ENCODE results near the gene KRTAP10-1. TPM values are rescaled to one million over a fixed set of nuclear protein-coding genes. Genes with fewer than 3 reads are reported as not detected.

The KRTAP10-1 gene
- total RNA-seq, 2 experiments from 2014 or later, result 0.13 TPM; not detected in 1

DNA sequence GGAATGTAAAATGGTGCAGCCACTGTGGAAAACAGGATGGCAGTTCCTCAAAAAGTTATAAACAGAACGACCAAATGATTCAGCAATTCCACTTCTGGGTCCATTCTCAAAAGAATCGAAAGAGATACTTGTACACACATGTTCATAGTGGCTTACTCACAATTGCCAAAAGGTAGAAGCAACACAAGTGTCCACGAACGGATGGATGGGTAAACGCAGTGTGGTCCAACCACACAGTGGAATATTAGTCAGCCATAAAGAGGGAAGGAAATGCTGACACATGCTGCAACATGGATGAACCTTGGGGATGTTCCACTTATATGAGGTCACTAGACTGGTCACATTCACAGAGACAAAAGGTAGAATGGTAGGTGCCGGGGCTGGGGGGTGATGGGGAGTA, 5.3 kb downstream of the KRTAP10-1 start:
- CTCF ChIA-PET (ENCODE audit: unreplicated experiment), result no interaction called here
- intact Hi-C loops (cut with micrococcal nuclease; ENCODE audit: unreplicated experiment), result no loop called here
- Histone ChIP-seq H4K20me1 (ENCODE audit: insufficient read depth, low read length) (no peaks in the 10 kb centered on the region), H3K4me1 (ENCODE audit: insufficient read depth, low read length, poor library complexity, severe bottlenecking) (no peaks in the 10 kb centered on the region), H2AFZ (ENCODE audit: low read length) (no peak overlapping the region), H3K27ac (ENCODE audit: low read depth, low read length, poor library complexity, severe bottlenecking) (no peak overlapping the region), H3K9me3 (ENCODE audit: low read length) (no peaks in the 10 kb centered on the region), H3K9me2 (ENCODE audit: insufficient read depth, low read length) (no peaks in the 10 kb centered on the region), H3K79me2 (ENCODE audit: insufficient read depth, low read depth, low read length) (no peaks in the 10 kb centered on the region), H3K4me3 (ENCODE audit: low read depth, low read length, poor library complexity, severe bottlenecking) (no peak overlapping the region), H3K4me2 (ENCODE audit: low read length) (no peak overlapping the region), H3K36me3 (ENCODE audit: insufficient read depth, low read length) (no peaks in the 10 kb centered on the region)
- POLR2A ChIA-PET, result no interaction called here
- no peak for DNase-seq (ENCODE audit: low spot score)
- TF ChIP-seq, protein P1, sequence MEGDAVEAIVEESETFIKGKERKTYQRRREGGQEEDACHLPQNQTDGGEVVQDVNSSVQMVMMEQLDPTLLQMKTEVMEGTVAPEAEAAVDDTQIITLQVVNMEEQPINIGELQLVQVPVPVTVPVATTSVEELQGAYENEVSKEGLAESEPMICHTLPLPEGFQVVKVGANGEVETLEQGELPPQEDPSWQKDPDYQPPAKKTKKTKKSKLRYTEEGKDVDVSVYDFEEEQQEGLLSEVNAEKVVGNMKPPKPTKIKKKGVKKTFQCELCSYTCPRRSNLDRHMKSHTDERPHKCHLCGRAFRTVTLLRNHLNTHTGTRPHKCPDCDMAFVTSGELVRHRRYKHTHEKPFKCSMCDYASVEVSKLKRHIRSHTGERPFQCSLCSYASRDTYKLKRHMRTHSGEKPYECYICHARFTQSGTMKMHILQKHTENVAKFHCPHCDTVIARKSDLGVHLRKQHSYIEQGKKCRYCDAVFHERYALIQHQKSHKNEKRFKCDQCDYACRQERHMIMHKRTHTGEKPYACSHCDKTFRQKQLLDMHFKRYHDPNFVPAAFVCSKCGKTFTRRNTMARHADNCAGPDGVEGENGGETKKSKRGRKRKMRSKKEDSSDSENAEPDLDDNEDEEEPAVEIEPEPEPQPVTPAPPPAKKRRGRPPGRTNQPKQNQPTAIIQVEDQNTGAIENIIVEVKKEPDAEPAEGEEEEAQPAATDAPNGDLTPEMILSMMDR (conservative IDR thresholded peaks at IDR 0.05; ENCODE audit: low read length), result no peak
- TF ChIP-seq EZH2phosphoT487 (IDR thresholded peaks at IDR 0.05; ENCODE audit: borderline replicate concordance, low read depth, low read length), result no peak
- BruUV-seq (replicated peaks), result no TSS peak

DNA sequence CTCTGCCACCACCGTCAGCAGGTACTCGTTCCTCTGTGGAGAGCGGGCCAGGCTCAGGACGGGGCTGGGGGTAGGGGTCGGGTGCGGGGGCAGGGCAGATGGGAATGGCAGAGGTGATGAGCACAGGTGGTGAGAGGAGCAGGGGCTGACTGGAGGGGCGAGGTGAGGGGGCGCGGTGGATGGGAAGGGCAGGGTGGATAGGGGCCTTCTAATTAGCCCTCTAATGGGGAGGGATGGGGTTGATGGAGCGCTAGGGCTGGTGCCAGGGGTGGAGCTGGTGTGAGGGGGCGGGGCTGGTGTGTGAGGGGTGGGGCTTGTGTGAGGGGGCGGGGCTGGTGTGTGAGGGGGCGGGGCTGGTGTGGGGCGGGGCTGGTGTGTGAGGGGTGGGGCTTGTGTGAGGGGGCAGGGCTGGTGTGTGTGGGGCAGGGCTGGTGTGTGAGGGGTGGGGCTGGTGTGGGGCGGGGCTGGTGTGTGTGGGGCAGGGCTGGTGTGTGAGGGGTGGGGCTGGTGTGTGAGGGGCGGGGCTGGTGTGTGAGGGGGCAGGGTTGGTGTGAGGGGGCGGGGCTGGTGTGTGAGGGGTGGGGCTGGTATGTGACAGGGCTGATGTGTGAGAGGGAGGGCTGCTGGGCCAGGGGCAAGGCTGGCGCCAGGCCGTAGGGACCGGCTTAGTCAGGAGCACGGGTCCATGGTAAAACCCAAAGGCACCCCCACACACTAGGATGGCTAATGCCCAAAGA, 5.9 kb downstream of the KRTAP10-1 start:
- DNase-seq (ENCODE audit: low spot score), result no peak
- POLR2A ChIA-PET, result no interaction called here
- TF ChIP-seq, protein P1 (conservative IDR thresholded peaks at IDR 0.05; ENCODE audit: low read length), result no peak
- TF ChIP-seq EZH2phosphoT487 (IDR thresholded peaks at IDR 0.05; ENCODE audit: borderline replicate concordance, low read depth, low read length), result no peak

DNA sequence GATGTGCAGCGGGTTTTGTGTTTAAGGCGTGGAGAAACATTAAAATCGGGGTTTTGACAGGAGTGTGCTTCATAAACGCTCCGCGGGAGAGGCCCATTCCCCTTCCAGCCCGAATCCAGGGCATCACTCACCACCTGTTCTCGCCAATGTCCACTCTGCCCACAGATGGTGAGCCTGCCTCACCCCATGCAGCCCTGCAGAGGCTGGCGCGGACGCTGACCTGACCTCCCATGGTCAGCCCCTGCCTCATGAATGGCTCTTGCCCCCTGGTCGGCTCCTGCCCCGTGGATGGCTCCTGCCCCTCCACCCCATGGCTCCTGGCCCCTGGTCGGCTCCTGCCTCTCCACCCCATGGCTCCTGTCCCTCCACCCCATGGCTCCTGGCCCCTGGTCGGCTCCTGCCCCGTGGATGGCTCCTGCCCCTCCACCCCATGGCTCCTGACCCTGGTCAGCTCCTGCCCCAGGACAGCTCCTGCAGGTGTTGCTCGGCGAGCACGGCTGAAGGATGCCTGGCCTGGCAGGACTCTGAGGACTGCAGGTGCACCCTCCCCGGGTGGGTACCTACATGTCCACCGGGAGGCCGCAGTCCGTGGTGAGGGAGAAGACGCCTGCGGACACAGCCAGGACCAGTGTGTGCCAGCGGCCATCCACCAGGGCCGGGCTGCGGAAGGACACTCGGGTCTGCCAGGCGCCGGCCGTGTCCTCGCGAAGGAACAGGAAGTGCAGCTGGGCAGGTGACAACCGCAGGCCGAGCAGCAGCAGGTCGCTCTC, 6.7 kb downstream of the KRTAP10-1 start:
- Histone ChIP-seq H3K79me2 (ENCODE audit: insufficient read depth, low read depth, low read length) (no peaks in the 10 kb centered on the region), H3K4me1 (ENCODE audit: insufficient read depth, low read length, poor library complexity, severe bottlenecking) (no peaks in the 10 kb centered on the region), H3K36me3 (ENCODE audit: insufficient read depth, low read length) (no peaks in the 10 kb centered on the region), H3K27ac (ENCODE audit: low read depth, low read length, poor library complexity, severe bottlenecking) (no peak overlapping the region), H2AFZ (ENCODE audit: low read length) (no peak overlapping the region), H3K9me2 (ENCODE audit: insufficient read depth, low read length) (no peaks in the 10 kb centered on the region), H3K4me3 (ENCODE audit: low read depth, low read length, poor library complexity, severe bottlenecking) (no peak overlapping the region), H4K20me1 (ENCODE audit: insufficient read depth, low read length) (no peaks in the 10 kb centered on the region), H3K4me2 (ENCODE audit: low read length) (no peak overlapping the region), H3K9me3 (ENCODE audit: low read length) (no peaks in the 10 kb centered on the region)
- ChIA-PET CTCF (ENCODE audit: unreplicated experiment) (no interaction called here), POLR2A (no interaction called here)
- no TSS peak for BruUV-seq (replicated peaks)
- TF ChIP-seq EZH2phosphoT487 (IDR thresholded peaks at IDR 0.05; ENCODE audit: borderline replicate concordance, low read depth, low read length), result no peak
- TF ChIP-seq, protein P1 (conservative IDR thresholded peaks at IDR 0.05; ENCODE audit: low read length), result no peak
- DNase-seq (ENCODE audit: low spot score), result no peak
- intact Hi-C loops (cut with micrococcal nuclease; ENCODE audit: unreplicated experiment), result no loop called here

More for the DNA sequence above, 5.9 kb downstream of the KRTAP10-1 start:
- H3K4me3 ChIP-seq (ENCODE audit: low read depth, low read length, poor library complexity, severe bottlenecking), result no peak overlapping the region
- BruUV-seq (replicated peaks), result no TSS peak
- no peak overlapping the region for H3K4me2 ChIP-seq (ENCODE audit: low read length)
- CTCF ChIA-PET (ENCODE audit: unreplicated experiment), result no interaction called here
- no peaks in the 10 kb centered on the region for H3K9me2 ChIP-seq (ENCODE audit: insufficient read depth, low read length)
- no peaks in the 10 kb centered on the region for H4K20me1 ChIP-seq (ENCODE audit: insufficient read depth, low read length)
- no peak overlapping the region for H2AFZ ChIP-seq (ENCODE audit: low read length)
- H3K27ac ChIP-seq (ENCODE audit: low read depth, low read length, poor library complexity, severe bottlenecking), result no peak overlapping the region
- no peaks in the 10 kb centered on the region for H3K79me2 ChIP-seq (ENCODE audit: insufficient read depth, low read depth, low read length)
- H3K36me3 ChIP-seq (ENCODE audit: insufficient read depth, low read length), result no peaks in the 10 kb centered on the region
- intact Hi-C loops (cut with micrococcal nuclease; ENCODE audit: unreplicated experiment), result no loop called here
- H3K4me1 ChIP-seq (ENCODE audit: insufficient read depth, low read length, poor library complexity, severe bottlenecking), result no peaks in the 10 kb centered on the region
- no peaks in the 10 kb centered on the region for H3K9me3 ChIP-seq (ENCODE audit: low read length)

Data from OCI-LY7 (cell line).